HepG2 (cell line): Measurements from ENCODE around the gene ITPK1. TPM values are rescaled to one million over a fixed set of nuclear protein-coding genes. Genes with fewer than 3 reads are reported as not detected.
A peak's percentile ranks its signal among the peaks of the same experiment; 100 is the strongest.

Experiments
- CREB1 ChIP-seq, 2 experiments: fragments of 450-650 bp in 1 of 2; IDR thresholded peaks; 2 replicates each; pipeline ENCODE4 v1.6.1; 2016 to 2017; ENCODE audit warnings: control low read depth in 1 of 2, mild to moderate bottlenecking in 1 of 2, missing compliant biosample characterization in 1 of 2, missing genetic modification characterization in 1 of 2
- FOXA3 ChIP-seq: IDR thresholded peaks from 2 replicates; pipeline ENCODE4 v1.6.1; 2016; ENCODE audit warnings: missing genetic modification reagents, missing compliant biosample characterization
- GATAD1 ChIP-seq: IDR thresholded peaks from 2 replicates; pipeline ENCODE4 v1.6.1; 2016; ENCODE audit warnings: missing genetic modification reagents, missing compliant biosample characterization
- GATAD2A ChIP-seq: IDR thresholded peaks from 2 replicates; pipeline ENCODE4 v1.6.1; 2016
- GTF2F1 ChIP-seq: fragments of 150-350 bp; IDR thresholded peaks from 2 replicates; pipeline ENCODE4 v1.6.1; 2014; ENCODE audit warnings: low read length
- NFATC3 ChIP-seq: sonication (generic); formaldehyde crosslinking; IDR thresholded peaks from 2 replicates; pipeline ENCODE4 v1.5.1; 2020; ENCODE audit warnings: mild to moderate bottlenecking, missing genetic modification reagents
- NFYB ChIP-seq: sonication (generic); formaldehyde crosslinking; IDR thresholded peaks from 2 replicates; pipeline ENCODE4 v1.4.0; 2020; ENCODE audit warnings: missing genetic modification reagents
- NPAS2 ChIP-seq: sonication (generic); formaldehyde crosslinking; IDR thresholded peaks from 2 replicates; pipeline ENCODE4 v1.8.0; 2022; ENCODE audit warnings: mild to moderate bottlenecking, missing genetic modification reagents, borderline replicate concordance
- NRL ChIP-seq: sonication (generic); formaldehyde crosslinking; IDR thresholded peaks from 2 replicates; pipeline ENCODE4 v1.5.0; 2020; ENCODE audit warnings: missing genetic modification reagents, mild to moderate bottlenecking, moderate library complexity, borderline replicate concordance
- RFX5 ChIP-seq: IDR thresholded peaks from 2 replicates; pipeline ENCODE4 v1.6.1; 2011; ENCODE audit warnings: low read depth, low read length, improper control_type of control experiment
- SP1 ChIP-seq, 2 experiments: fragments of 450-650 bp in 1 of 2; sonication (generic) in 1 of 2; formaldehyde crosslinking in 1 of 2; IDR thresholded peaks; 2 replicates each; pipeline versions ENCODE4 v1.4.0 to v1.6.1; 2016 to 2020; ENCODE audit warnings: missing genetic modification reagents in 1 of 2
- SPEN ChIP-seq: sonication (generic); formaldehyde crosslinking; IDR thresholded peaks from 2 replicates; pipeline ENCODE4 v1.5.1; 2020; ENCODE audit warnings: low read depth, mild to moderate bottlenecking, missing genetic modification reagents
- SSRP1 ChIP-seq: IDR thresholded peaks from 2 replicates; pipeline ENCODE4 v1.6.1; 2016; ENCODE audit warnings: control low read depth
- TCF7 ChIP-seq: sonication (generic); IDR thresholded peaks from 2 replicates; pipeline ENCODE4 v1.6.1; 2016; ENCODE audit warnings: antibody characterized with exemption, low read depth
- TGIF2 ChIP-seq: IDR thresholded peaks from 2 replicates; pipeline ENCODE4 v1.6.1; 2016; ENCODE audit warnings: control low read depth, missing compliant biosample characterization
- ZMYM4 ChIP-seq: sonication (generic); formaldehyde crosslinking; IDR thresholded peaks from 2 replicates; pipeline ENCODE4 v1.8.1; 2023; ENCODE audit warnings: mild to moderate bottlenecking, missing genetic modification reagents
- ZNF296 ChIP-seq: sonication (generic); formaldehyde crosslinking; conservative IDR thresholded peaks from 2 replicates; pipeline ENCODE4 v1.5.0; 2020; ENCODE audit warnings: mild to moderate bottlenecking, missing genetic modification reagents
- ZNF543 ChIP-seq: sonication (generic); formaldehyde crosslinking; IDR thresholded peaks from 2 replicates; pipeline ENCODE4 v1.4.0; 2020; ENCODE audit warnings: mild to moderate bottlenecking, missing genetic modification reagents
- ZNF615 ChIP-seq: sonication (generic); formaldehyde crosslinking; IDR thresholded peaks from 2 replicates; pipeline ENCODE4 v1.5.0; 2020; ENCODE audit warnings: mild to moderate bottlenecking, missing genetic modification reagents, borderline replicate concordance
- ZNF883 ChIP-seq: sonication (generic); formaldehyde crosslinking; IDR thresholded peaks from 2 replicates; pipeline ENCODE4 v1.5.1; 2020; ENCODE audit warnings: mild to moderate bottlenecking, missing genetic modification reagents; ENCODE audit errors: not compliant biosample characterization
- polyA plus RNA-seq, 8 experiments: library from polyadenylated mRNA; depleted of rRNA in 3 of 8; stranded (reverse) in 7 of 8; unstranded in 1 of 8; fragments of >200 nt; fragmentation: Illumina TruSeq in 4 of 8; extraction: Trizol in 4 of 8; gene quantifications; 2 replicates each; pipeline versions ENCODE4 v1.2.1 to v1.2.3, GENCODE V29; 2011 to 2016; ENCODE audit warnings: low read depth in 4 of 8, missing spikeins in 1 of 8, mixed read lengths in 1 of 8; ENCODE audit not compliant: insufficient read depth in 1 of 8
- total RNA-seq, 5 experiments: library from RNA; depleted of rRNA; stranded (reverse); fragments of >200 nt; fragmentation: Illumina TruSeq; extraction: Trizol; gene quantifications; 2 replicates each; pipeline ENCODE4 v1.2.3, GENCODE V29; 2016; ENCODE audit warnings: low read depth in 1 of 5
- TF ChIP-seq, protein P1 (sequence below): sonication (generic); formaldehyde crosslinking; conservative IDR thresholded peaks from 2 replicates; pipeline ENCODE4 v1.4.0; 2020; ENCODE audit warnings: missing genetic modification reagents
- TF ChIP-seq, protein P2 (sequence below): sonication (generic); formaldehyde crosslinking; IDR thresholded peaks from 2 replicates; pipeline ENCODE4 v1.5.1; 2020; ENCODE audit warnings: missing genetic modification reagents, mild to moderate bottlenecking, borderline replicate concordance
- TF ChIP-seq, protein P3 (sequence below): sonication (generic); formaldehyde crosslinking; IDR thresholded peaks from 2 replicates; pipeline ENCODE4 v1.5.0; 2020; ENCODE audit warnings: missing genetic modification reagents
- TF ChIP-seq, protein P4 (sequence below): sonication (generic); formaldehyde crosslinking; IDR thresholded peaks from 2 replicates; pipeline ENCODE4 v1.4.0; 2020; ENCODE audit warnings: missing genetic modification reagents
- TF ChIP-seq, protein P5 (sequence below): sonication (generic); formaldehyde crosslinking; IDR thresholded peaks from 2 replicates; pipeline ENCODE4 v1.4.0; 2020; ENCODE audit warnings: mild to moderate bottlenecking, missing genetic modification reagents

Gene ITPK1
- total and polyA plus RNA-seq, 2 of the 13 experiments (the other 11 are each of a cell fraction or from before 2014, with no cell fraction given), result 20.5 to 47.5 TPM

DNA sequence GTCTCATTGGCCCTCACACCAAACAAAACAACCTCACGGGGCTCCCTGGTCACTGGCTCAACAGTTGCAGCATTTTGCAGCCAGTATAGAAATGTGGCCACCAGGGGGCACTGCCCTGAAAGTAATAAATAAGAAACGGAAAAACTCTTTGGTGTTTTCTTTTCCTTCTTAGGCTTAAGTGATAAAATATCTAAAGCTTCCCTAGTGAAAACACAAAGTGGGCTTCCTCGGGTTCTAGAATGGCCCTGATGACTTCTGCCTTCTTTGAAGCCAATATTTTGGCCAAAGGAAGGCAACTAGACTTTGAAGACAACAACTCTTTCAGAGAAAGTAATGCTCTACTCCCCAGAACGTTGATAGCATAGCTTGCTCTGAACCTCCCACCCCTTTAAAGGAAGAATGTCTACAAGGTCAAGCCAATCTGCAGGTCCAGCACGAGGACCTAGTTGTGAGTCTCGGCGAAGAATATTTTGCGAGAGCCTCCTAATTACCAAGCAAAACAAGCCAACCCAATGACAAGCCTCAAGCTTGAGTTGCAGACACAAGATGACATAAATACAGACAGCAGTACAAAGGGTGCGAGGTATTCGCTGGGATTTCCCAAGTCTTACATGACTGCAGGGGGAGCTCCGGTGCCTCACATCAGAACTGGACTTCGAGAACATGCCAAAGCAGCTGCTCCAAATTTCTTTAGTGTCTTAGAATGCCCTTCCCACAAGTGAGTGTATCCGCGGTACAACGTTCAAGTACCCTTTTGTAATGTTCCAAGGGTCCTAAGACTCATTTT lies 2.6 kb downstream of the ITPK1 start (continued):
- TF ChIP-seq, protein P1, sequence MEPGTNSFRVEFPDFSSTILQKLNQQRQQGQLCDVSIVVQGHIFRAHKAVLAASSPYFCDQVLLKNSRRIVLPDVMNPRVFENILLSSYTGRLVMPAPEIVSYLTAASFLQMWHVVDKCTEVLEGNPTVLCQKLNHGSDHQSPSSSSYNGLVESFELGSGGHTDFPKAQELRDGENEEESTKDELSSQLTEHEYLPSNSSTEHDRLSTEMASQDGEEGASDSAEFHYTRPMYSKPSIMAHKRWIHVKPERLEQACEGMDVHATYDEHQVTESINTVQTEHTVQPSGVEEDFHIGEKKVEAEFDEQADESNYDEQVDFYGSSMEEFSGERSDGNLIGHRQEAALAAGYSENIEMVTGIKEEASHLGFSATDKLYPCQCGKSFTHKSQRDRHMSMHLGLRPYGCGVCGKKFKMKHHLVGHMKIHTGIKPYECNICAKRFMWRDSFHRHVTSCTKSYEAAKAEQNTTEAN (CRISPR knock-in tag), result no peak
- TF ChIP-seq RFX5 (no peak), GATAD2A (0 out of 2 replicates have a peak, but pooled peaks have one; percentile 19), CREB1 (IDR thresholded peaks at IDR 0.05) (no peak), CREB1 (CRISPR knock-in tag; IDR thresholded peaks at IDR 0.05) (peak; percentile 43; the same call in 1 of the 2 replicates), ZNF543 (CRISPR knock-in tag) (no peak), SPEN (CRISPR knock-in tag) (no peak), SP1 (IDR thresholded peaks at IDR 0.05) (no peak), SP1 (CRISPR knock-in tag; IDR thresholded peaks at IDR 0.05) (no peak), NPAS2 (CRISPR knock-in tag) (no peak), SSRP1 (CRISPR knock-in tag) (0 out of 2 replicates have a peak, but pooled peaks have one; percentile 36), ZMYM4 (CRISPR knock-in tag) (no peak), GTF2F1 (no peak), ZNF615 (0 out of 2 replicates have a peak, but pooled peaks have one; percentile 13), ZNF883 (peak; percentile 5), NFYB (CRISPR knock-in tag) (no peak), NRL (CRISPR knock-in tag) (no peak), TCF7 (no peak), GATAD1 (0 out of 2 replicates have a peak, but pooled peaks have one; percentile 3), NFATC3 (no peak), TGIF2 (CRISPR knock-in tag) (0 out of 2 replicates have a peak, but pooled peaks have one; percentile 16), FOXA3 (CRISPR knock-in tag) (no peak), ZNF296 (CRISPR knock-in tag) (no peak)
- TF ChIP-seq, protein P2, sequence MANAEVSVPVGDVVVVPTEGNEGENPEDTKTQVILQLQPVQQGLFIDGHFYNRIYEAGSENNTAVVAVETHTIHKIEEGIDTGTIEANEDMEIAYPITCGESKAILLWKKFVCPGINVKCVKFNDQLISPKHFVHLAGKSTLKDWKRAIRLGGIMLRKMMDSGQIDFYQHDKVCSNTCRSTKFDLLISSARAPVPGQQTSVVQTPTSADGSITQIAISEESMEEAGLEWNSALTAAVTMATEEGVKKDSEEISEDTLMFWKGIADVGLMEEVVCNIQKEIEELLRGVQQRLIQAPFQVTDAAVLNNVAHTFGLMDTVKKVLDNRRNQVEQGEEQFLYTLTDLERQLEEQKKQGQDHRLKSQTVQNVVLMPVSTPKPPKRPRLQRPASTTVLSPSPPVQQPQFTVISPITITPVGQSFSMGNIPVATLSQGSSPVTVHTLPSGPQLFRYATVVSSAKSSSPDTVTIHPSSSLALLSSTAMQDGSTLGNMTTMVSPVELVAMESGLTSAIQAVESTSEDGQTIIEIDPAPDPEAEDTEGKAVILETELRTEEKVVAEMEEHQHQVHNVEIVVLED (CRISPR knock-in tag), result 0 out of 2 replicates have a peak, but pooled peaks have one; percentile 23
- TF ChIP-seq, protein P3, sequence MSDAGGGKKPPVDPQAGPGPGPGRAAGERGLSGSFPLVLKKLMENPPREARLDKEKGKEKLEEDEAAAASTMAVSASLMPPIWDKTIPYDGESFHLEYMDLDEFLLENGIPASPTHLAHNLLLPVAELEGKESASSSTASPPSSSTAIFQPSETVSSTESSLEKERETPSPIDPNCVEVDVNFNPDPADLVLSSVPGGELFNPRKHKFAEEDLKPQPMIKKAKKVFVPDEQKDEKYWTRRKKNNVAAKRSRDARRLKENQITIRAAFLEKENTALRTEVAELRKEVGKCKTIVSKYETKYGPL (CRISPR knock-in tag), result no peak
- TF ChIP-seq, protein P4, sequence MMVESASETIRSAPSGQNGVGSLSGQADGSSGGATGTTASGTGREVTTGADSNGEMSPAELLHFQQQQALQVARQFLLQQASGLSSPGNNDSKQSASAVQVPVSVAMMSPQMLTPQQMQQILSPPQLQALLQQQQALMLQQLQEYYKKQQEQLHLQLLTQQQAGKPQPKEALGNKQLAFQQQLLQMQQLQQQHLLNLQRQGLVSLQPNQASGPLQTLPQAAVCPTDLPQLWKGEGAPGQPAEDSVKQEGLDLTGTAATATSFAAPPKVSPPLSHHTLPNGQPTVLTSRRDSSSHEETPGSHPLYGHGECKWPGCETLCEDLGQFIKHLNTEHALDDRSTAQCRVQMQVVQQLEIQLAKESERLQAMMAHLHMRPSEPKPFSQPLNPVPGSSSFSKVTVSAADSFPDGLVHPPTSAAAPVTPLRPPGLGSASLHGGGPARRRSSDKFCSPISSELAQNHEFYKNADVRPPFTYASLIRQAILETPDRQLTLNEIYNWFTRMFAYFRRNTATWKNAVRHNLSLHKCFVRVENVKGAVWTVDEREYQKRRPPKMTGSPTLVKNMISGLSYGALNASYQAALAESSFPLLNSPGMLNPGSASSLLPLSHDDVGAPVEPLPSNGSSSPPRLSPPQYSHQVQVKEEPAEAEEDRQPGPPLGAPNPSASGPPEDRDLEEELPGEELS, result no peak
- TF ChIP-seq, protein P5, sequence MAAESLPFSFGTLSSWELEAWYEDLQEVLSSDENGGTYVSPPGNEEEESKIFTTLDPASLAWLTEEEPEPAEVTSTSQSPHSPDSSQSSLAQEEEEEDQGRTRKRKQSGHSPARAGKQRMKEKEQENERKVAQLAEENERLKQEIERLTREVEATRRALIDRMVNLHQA (CRISPR knock-in tag), result no peak
